ENCODE results near the gene AMACR.
"Not testable (repeated sequence)": the region's sequence is repeated elsewhere in the genome, so short reads cannot be mapped to it uniquely, and the experiment has no call there.

AMACR gene

DNA sequence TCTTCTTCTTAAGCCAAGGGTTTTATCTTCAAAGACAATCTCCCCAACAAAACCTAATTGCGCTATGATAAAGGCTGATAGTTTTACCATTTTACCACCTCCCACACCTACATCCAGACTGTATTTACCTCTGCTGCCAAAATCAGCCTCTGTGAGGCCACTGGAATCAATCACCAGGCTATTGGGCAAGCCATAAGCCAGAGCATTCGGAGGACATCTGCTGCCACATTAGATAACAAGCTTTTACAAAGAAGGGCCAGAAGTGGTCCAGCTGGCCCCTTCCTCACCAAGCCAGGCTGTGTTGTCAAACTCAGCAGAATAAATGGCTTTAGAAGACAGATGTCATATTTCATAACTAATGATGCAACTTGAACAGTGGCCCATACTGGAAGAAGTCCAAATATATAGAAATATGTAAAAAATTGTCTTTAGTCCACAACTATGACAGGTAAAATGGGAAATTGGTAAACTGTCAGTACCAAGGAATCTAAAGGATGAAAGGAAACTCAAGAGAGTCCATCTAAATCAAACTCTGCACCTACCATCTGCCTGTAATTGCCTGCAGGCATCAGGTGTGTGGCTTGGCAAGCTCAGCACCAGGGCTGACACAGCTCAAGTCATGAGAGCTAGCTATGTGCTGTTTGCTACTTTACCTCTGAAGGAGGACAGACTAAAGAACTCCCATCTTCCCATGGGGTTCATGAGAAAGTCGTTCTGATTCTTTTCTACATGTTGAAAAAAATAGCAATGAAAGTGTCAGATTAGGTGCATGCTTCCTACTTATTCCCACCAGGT lies 39.4 kb downstream of the AMACR start:
- in situ Hi-C loops (cut with HindIII; ENCODE audit: low pct_unique_long_range_greater_than_20kb, low sequenced_read_pairs): no loop called here
- peak; percentile 11 to 54 for DNase-seq (ENCODE audit: low read depth in 1 of 2, low spot score in 1 of 2)
- TF ChIP-seq JUND (IDR thresholded peaks at IDR 0.05; ENCODE audit: low read depth): no peak

DNA sequence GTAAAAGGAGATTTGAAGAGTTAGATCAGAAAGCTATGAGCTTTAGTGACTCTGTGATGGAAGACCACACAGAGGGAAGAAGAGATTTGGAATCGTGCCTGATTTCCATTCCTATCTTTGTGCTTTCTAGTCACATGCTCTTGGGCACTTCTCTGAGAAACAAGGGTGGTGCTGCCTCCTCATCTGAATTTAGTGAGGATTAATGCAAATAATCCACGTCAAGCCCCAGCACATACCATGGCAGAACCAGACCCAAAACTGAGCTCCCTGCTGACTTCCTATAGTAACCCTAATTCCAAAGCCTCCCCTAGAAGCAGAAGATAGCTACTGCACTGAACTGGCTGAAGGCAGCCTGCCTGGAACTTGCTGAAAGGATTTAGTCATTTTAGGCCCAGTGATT lies 41.0 kb downstream of the AMACR start:
- in situ Hi-C loops (cut with HindIII; ENCODE audit: low pct_unique_long_range_greater_than_20kb, low sequenced_read_pairs): no loop called here
- no peak for TF ChIP-seq JUND (IDR thresholded peaks at IDR 0.05; ENCODE audit: low read depth)
- no peak for DNase-seq (ENCODE audit: low read depth in 1 of 2, low spot score in 1 of 2)

DNA sequence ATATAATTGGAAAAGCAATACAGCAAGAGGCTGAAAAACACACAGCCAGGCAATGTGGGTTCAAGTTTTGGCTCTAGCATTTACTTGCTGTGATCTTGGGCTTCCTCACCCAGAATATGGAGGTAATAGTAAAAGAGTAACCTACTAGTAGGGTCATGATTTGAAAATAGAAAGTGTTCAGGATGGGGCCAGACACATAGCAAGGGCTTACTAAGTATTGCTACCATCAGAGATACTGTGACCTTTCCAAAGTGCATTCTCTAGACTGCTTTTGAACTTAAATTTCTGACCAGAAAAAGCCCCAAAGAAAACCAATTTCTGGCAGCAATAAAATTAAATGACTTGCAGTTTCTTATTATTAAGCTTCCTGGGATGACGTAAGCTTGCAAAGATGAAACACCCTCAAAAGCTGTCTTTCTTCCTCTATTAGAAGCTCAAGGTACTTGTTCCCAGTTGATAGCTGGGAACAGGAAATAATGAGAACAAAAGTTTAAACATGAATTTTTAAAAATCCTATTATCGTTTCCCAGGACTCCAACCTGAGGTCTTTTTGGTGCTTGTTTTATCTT lies 43.6 kb downstream of the AMACR start:
- no peak for DNase-seq (ENCODE audit: low read depth in 1 of 2, low spot score in 1 of 2)

GRCh38 chr5:33958176-33958575 lies 49.7 kb downstream of the AMACR start:
- in situ Hi-C loops (cut with HindIII; ENCODE audit: low pct_unique_long_range_greater_than_20kb, low sequenced_read_pairs): no loop called here
- DNase-seq (ENCODE audit: low read depth in 1 of 2, low spot score in 1 of 2): no peak
- TF ChIP-seq JUND (IDR thresholded peaks at IDR 0.05; ENCODE audit: low read depth): no peak

More for the DNA sequence above, 43.6 kb downstream of the AMACR start:
- no peak for TF ChIP-seq JUND (IDR thresholded peaks at IDR 0.05; ENCODE audit: low read depth)
- in situ Hi-C loops (cut with HindIII; ENCODE audit: low pct_unique_long_range_greater_than_20kb, low sequenced_read_pairs): no loop called here

GRCh38 chr5:33957577-33958150 lies 50.2 kb downstream of the AMACR start:
- TF ChIP-seq JUND (IDR thresholded peaks at IDR 0.05; ENCODE audit: low read depth): no peak
- DNase-seq (ENCODE audit: low read depth in 1 of 2, low spot score in 1 of 2): no peak
- in situ Hi-C loops (cut with HindIII; ENCODE audit: low pct_unique_long_range_greater_than_20kb, low sequenced_read_pairs): no loop called here

DNA sequence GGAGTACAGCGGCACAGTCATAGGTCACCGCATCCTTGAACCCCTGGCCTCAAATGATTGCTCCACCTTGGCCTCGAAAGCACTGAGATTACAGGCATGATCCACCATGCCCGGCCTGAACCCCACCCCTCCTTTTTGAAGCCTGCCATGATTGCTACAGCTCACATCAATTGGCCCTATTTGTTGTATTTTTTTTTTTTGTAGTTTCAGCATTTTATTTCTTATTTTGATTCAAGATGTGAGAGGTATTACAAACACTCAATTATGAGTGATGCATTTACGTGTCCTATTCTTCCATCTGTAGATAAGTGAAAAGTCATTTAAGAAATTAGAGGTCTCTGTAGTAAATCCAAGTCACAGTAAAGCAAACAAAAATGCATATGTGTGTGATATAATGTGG lies 55.7 kb downstream of the AMACR start:
- in situ Hi-C loops (cut with HindIII; ENCODE audit: low pct_unique_long_range_greater_than_20kb, low sequenced_read_pairs); DNase-seq (ENCODE audit: low read depth in 1 of 2, low spot score in 1 of 2): not testable (repeated sequence)

DNA sequence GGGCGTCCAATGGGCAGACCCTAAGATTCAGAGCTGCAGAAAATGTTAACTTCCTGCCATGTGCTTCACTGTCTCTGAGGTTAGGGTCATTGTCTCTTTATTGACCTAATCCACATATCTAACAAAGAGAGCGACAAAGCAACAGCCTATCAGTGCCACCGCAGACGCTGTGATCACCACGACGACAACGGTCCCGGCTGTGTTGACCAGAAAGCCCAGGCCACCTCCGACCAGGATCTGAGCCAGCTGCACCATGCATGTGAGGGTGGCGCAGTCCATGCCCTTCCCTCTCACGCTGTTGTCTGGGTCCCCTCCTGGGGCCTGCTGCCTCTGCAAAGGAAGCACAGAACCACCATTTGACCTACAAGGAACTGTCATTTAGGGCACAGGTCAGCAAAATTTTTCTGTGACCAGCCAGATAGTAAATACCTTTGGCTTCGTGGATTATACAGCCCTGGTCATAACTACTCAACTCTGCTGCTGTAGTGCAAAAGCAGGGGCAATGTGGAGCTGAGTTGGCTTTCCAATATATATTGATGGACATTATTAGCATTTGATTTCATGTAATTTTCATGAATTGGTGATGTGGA lies 63.2 kb downstream of the AMACR start:
- in situ Hi-C loops (cut with HindIII; ENCODE audit: low pct_unique_long_range_greater_than_20kb, low sequenced_read_pairs): no loop called here
- TF ChIP-seq JUND (IDR thresholded peaks at IDR 0.05; ENCODE audit: low read depth): no peak
- DNase-seq (ENCODE audit: low read depth in 1 of 2, low spot score in 1 of 2): no peak

DNA sequence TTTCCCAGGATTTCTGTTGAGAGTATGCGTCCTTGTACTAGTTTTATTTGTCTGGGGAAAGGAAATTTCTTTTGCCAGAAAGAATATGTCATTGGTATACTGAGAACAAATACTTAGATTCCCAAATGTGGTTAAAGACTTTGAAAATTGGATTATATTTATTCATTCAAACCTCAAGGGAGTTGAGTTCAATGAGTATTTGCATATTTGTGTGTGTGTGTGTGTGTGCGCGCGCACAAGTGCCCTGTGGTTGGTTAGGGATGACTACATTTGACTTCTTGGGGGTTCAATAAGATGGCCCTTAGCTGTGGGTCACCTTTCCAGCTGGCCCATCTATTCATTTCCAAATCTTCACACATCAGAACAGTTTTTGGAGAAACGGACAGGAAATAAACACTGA lies 66.8 kb downstream of the AMACR start:
- no peak for DNase-seq (ENCODE audit: low read depth in 1 of 2, low spot score in 1 of 2)
- no peak for TF ChIP-seq JUND (IDR thresholded peaks at IDR 0.05; ENCODE audit: low read depth)
- in situ Hi-C loops (cut with HindIII; ENCODE audit: low pct_unique_long_range_greater_than_20kb, low sequenced_read_pairs): no loop called here

- TF ChIP-seq JUND (IDR thresholded peaks at IDR 0.05; ENCODE audit: low read depth): no peak
- DNase-seq (ENCODE audit: low read depth in 1 of 2, low spot score in 1 of 2): no peak
- in situ Hi-C loops (cut with HindIII; ENCODE audit: low pct_unique_long_range_greater_than_20kb, low sequenced_read_pairs): no loop called here
These were observed 68.1 kb downstream of the AMACR start for GRCh38 chr5:33939556-33940262.

DNA sequence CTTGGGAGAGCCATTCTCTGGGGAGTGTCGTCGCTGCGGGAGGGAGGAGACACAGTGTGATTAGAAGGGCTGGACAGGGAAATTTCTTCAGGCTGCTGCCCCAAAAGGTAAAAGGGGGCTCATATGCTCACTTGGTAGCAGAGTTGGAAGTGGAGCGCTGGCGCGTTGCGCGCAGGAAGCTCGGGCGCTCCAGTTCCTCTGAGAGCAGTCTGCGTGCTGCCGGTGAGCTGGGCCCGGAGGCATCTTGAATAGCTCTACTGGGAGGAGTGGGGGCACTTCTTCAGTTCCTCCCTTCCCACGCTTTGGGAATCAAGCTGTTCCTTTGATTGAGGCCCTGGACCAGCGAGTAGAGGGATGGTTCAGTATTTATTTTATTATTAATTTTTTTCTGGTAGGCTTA lies 69.0 kb downstream of the AMACR start:
- in situ Hi-C loops (cut with HindIII; ENCODE audit: low pct_unique_long_range_greater_than_20kb, low sequenced_read_pairs): no loop called here
- no peak for TF ChIP-seq JUND (IDR thresholded peaks at IDR 0.05; ENCODE audit: low read depth)
- DNase-seq (ENCODE audit: low read depth in 1 of 2, low spot score in 1 of 2): no peak

- DNase-seq (ENCODE audit: low read depth in 1 of 2, low spot score in 1 of 2): no peak
These were observed 69.4 kb downstream of the AMACR start for GRCh38 chr5:33938507-33938796.

DNA sequence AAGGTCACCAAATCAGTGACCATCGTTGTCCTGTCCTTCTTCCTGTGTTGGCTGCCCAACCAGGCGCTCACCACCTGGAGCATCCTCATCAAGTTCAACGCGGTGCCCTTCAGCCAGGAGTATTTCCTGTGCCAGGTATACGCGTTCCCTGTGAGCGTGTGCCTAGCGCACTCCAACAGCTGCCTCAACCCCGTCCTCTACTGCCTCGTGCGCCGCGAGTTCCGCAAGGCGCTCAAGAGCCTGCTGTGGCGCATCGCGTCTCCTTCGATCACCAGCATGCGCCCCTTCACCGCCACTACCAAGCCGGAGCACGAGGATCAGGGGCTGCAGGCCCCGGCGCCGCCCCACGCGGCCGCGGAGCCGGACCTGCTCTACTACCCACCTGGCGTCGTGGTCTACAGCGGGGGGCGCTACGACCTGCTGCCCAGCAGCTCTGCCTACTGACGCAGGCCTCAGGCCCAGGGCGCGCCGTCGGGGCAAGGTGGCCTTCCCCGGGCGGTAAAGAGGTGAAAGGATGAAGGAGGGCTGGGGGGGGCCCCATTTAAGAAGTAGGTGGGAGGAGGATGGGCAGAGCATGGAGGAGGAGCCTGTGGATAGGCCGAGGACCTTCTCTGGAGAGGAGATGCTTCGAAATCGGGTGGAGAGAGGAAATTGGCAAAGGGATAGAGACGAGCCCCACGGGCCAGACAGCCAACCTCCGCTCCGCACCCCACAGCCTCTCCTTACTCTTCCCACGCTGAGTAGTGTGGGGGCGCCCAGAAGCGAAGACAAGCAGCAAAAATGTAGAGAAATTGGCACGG lies 69.9 kb downstream of the AMACR start:
- no peak for DNase-seq (ENCODE audit: low read depth in 1 of 2, low spot score in 1 of 2)
- TF ChIP-seq JUND (IDR thresholded peaks at IDR 0.05; ENCODE audit: low read depth): no peak
- in situ Hi-C loops (cut with HindIII; ENCODE audit: low pct_unique_long_range_greater_than_20kb, low sequenced_read_pairs): no loop called here

More at GRCh38 chr5:33938507-33938796, 69.4 kb downstream of the AMACR start:
- in situ Hi-C loops (cut with HindIII; ENCODE audit: low pct_unique_long_range_greater_than_20kb, low sequenced_read_pairs): no loop called here
- TF ChIP-seq JUND (IDR thresholded peaks at IDR 0.05; ENCODE audit: low read depth): no peak
